Small intestine (tissue), 7 donors: ENCODE results near the gene MYO18B. TPM values are rescaled to one million over a fixed set of nuclear protein-coding genes. Genes with fewer than 3 reads are reported as not detected.

ENCODE experiments used
- DNase-seq, 2 donors: peaks; one replicate each; pipeline versions ENCODE4 v3.0.0 to v3.0.0-alpha.2; 2013
- FAIRE-seq: peaks from 2 replicates; lab custom pipeline; 2012; peaks lifted over from hg19 to GRCh38; lab: Jason Lieb, UNC
- H3K27ac ChIP-seq, 3 donors: one replicate each; pipeline ENCODE4 v1.5.1; 2013; ENCODE audit warnings: low read length in 2 of 3, mild to moderate bottlenecking in 2 of 3, control low read depth in 1 of 3, inconsistent platforms in 1 of 3, low read depth in 1 of 3, moderate library complexity in 1 of 3
- H3K27me3 ChIP-seq, 3 donors: one replicate each; pipeline ENCODE4 v1.6.1; 2013; ENCODE audit warnings: low read length in 3 of 3, inconsistent platforms in 1 of 3; ENCODE audit not compliant: control insufficient read depth in 3 of 3, insufficient read depth in 3 of 3
- H3K36me3 ChIP-seq, 3 donors: one replicate each; pipeline ENCODE4 v1.6.1; 2013; ENCODE audit warnings: low read length in 3 of 3, inconsistent platforms in 1 of 3, low read depth in 1 of 3, mild to moderate bottlenecking in 1 of 3, moderate library complexity in 1 of 3; ENCODE audit not compliant: control insufficient read depth in 3 of 3, insufficient read depth in 2 of 3
- H3K4me1 ChIP-seq, 3 donors: one replicate each; pipeline ENCODE4 v1.6.1; 2013; ENCODE audit warnings: low read length in 2 of 3, inconsistent platforms in 1 of 3, low read depth in 1 of 3, mild to moderate bottlenecking in 1 of 3, moderate library complexity in 1 of 3; ENCODE audit not compliant: control insufficient read depth in 3 of 3, insufficient read depth in 2 of 3
- H3K4me3 ChIP-seq, 3 donors: one replicate each; pipeline ENCODE4 v1.5.1; 2013; ENCODE audit warnings: low read length in 3 of 3, control low read depth in 1 of 3, inconsistent platforms in 1 of 3, low read depth in 1 of 3, mild to moderate bottlenecking in 1 of 3, moderate library complexity in 1 of 3
- H3K9me3 ChIP-seq, 2 donors: one replicate each; pipeline ENCODE4 v1.6.1; 2013; ENCODE audit warnings: low read depth in 1 of 2, low read length in 1 of 2; ENCODE audit not compliant: control insufficient read depth in 2 of 2, insufficient read depth in 1 of 2
- WGBS, 3 donors: extraction: QIAGEN DNeasy Blood & Tissue Kit; methylation state at CpG; one replicate each; pipeline ENCODE4 v1.1.7; 2013; 5-methylcytosine and 5-hydroxymethylcytosine counted together
- polyA plus RNA-seq, 4 donors: library from polyadenylated mRNA; stranded (reverse) in 3 of 4; unstranded in 1 of 4; fragments of 200-250 nt in 3 of 4; fragments of 120-200 nt in 1 of 4; gene quantifications; one replicate each; pipeline versions ENCODE4 v1.2.1 to v1.2.3, GENCODE V29; 2013
- donor health status: healthy with polysubstance abuse.
- donor health status: control.
- donor health status: control.
- donor health status: Bipolar disorder and iron deficiency.
- donor health status: healthy.

MYO18B gene
- polyA plus RNA-seq, 4 donors = 0.01 to 1.1 (median 0.37) TPM

DNA sequence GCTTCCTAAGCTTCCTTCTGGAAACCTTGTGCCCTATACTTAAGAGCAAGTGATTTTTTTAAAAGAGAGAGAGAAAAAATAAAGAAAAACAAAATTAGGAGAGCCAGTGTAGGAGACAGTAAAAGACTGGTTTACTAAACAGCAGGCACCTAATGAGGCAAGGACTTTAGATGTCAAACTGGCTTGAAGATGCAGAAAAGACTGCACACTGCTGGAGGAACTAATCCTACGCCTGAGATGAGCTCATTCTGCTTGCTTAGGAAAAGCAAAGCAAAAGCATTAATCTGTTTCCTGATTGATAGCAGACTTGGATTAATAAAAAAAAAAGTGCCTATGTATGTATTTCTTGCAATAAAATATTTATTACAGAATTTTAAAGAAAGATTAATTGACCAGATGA is 313.7 kb downstream of the MYO18B start:
- H3K9me3 ChIP-seq = no peaks in the 10 kb centered on the region
- H3K4me1 ChIP-seq = no peaks in the 10 kb centered on the region
- WGBS, 3 donors = 42 to 55% (median 44%) methylated on average over 1 of the region's 1 CpG
- no peaks in the 10 kb centered on the region for H3K36me3 ChIP-seq
- H3K4me3 ChIP-seq = no peak overlapping the region
- FAIRE-seq = no peak
- DNase-seq = no peak
- no peaks in the 10 kb centered on the region for H3K27me3 ChIP-seq
- no peak overlapping the region for H3K27ac ChIP-seq

DNA sequence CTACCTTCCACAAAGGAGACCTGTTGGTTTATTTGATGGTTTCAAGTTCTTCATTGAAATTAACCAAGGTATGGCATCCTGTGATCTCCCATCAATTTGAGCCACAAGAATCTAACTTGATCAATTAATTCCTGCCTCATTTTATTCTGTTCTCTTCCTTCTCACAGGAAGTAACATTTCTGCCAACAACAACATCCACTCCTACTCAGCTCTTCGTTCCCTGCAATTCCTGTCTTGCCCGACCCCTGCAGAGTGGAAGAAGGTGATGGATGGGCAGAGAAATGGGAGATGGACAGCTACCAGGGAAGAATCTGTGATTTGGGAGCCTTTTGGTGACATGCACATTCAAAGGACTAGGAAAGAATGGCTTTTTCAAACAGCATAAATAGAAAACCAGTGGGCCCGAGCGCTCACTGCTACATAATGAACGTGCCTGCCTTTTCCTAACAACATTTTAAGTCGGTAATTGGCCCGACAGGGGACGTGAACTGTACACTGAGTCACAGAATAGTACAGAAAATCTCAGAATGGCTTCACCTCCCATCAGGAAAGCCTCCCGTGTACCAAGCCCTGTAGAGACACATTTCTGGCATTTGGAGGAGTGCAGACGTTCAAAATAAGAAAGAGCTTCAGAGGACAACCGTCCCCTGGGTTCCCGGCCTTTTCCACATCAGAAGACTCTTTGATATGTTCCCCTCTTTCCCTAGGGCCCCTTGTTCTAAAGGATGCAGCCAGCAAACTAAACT is 314.6 kb downstream of the MYO18B start:
- WGBS, 3 donors = 69 to 71% (median 71%) methylated on average over 12 of the region's 12 CpGs
- FAIRE-seq = no peak
- no peak for DNase-seq

DNA sequence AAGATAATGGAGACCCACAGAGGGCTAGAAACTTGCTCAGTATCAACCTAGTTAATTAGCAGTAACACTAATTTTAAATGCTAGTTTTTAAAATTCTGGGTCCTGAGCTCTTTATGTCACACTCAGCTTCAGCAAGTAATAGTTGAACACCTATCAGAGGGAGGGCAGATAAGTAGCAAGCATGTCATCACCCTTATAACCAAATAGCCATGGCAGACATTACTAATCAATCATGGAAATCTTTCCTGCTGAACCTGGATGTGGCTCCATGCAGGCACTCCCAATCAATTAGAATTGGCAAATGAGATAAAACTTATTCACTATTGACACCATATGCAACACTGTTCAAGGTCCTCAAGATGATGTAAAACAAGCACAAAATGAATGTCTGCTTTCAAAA is 315.7 kb downstream of the MYO18B start:
- Histone ChIP-seq H3K27ac (no peak overlapping the region), H3K36me3 (no peaks in the 10 kb centered on the region), H3K4me3 (no peak overlapping the region), H3K9me3 (no peaks in the 10 kb centered on the region), H3K4me1 (no peaks in the 10 kb centered on the region), H3K27me3 (no peaks in the 10 kb centered on the region)
- FAIRE-seq = no peak
- DNase-seq = no peak

More for the DNA sequence above, 314.6 kb downstream of the MYO18B start:
- no peaks in the 10 kb centered on the region for H3K9me3 ChIP-seq
- H3K4me1 ChIP-seq = no peaks in the 10 kb centered on the region
- no peak overlapping the region for H3K27ac ChIP-seq
- H3K27me3 ChIP-seq = no peaks in the 10 kb centered on the region
- H3K36me3 ChIP-seq = no peaks in the 10 kb centered on the region
- no peak overlapping the region for H3K4me3 ChIP-seq

DNA sequence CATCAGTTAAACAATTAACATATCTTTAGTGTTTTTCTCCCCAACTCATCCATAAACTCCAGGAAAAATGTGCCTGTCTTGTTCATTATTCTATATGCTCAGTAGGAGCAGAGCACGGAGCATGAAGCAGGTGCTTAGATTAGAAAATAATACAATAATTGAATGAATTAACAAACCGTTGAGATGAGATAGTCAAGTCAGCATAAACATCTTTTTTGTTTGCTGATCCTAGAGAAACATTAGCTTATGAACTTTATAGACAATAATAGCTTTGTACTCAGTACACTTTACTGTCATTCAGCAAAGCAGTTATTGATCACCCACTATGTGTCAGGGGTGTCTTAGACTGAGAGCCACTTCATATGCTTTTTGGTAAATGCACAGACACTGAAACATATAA is 322.1 kb downstream of the MYO18B start:
- no peak for DNase-seq
- Histone ChIP-seq H3K4me1 (no peaks in the 10 kb centered on the region), H3K27me3 (peaks cover 0 to 2% (median 0%) of the 10 kb centered on the region in 3 donors), H3K9me3 (no peaks in the 10 kb centered on the region), H3K4me3 (no peak overlapping the region), H3K36me3 (no peaks in the 10 kb centered on the region), H3K27ac (no peak overlapping the region)
- FAIRE-seq = no peak
- 56 to 67% (median 57%) methylated on average over 2 of the region's 2 CpGs for WGBS, 3 donors

DNA sequence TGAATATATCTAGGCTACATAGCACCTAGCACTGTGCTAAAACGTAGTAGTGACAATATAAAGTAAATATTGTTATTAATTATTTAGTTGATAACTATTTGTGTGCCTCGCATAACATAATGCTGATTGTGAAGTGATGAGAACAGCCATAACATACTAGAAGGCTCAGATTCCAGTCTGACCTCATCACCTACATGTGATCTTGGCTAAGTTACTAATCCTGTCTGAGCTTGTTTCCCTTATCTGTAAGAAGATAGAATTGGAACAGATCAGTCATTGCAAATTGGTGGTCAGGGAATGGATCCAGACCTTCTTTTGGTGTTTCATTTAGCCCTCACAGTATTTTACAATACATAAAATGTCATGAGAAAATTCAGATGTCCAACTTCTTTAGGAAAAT is 323.9 kb downstream of the MYO18B start:
- H3K9me3 ChIP-seq = no peaks in the 10 kb centered on the region
- H3K27me3 ChIP-seq = peaks cover 0 to 4% (median 2%) of the 10 kb centered on the region in 3 donors
- FAIRE-seq (no peak), DNase-seq (no peak)
- H3K36me3 ChIP-seq = no peaks in the 10 kb centered on the region
- H3K27ac ChIP-seq = no peak overlapping the region
- H3K4me1 ChIP-seq = no peaks in the 10 kb centered on the region
- 36 to 49% (median 43%) methylated on average over 2 of the region's 2 CpGs for WGBS, 3 donors
- H3K4me3 ChIP-seq = no peak overlapping the region

DNA sequence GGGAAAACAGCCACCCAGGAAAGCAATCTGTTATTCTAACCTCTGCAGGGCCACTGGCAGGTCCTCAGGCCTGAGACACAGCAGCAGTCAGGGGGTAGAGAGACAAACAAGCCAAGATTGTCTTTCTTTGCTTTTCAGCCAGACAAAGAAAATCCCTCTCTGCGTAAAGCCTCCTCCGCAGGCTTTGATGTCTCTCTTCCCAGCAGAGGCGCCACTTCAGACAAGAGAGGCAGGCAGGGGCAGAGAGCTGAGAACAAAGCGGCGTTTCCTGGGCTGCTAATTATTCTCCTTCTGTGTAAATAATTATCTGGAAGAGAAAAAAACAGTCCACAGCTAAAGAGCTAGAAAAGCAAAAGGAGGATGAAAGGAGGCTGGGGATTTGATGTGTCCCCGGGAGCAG is 324.5 kb downstream of the MYO18B start:
- Histone ChIP-seq H3K9me3 (no peaks in the 10 kb centered on the region), H3K4me3 (no peak overlapping the region), H3K4me1 (no peaks in the 10 kb centered on the region), H3K36me3 (no peaks in the 10 kb centered on the region), H3K27ac (no peak overlapping the region), H3K27me3 (peaks cover 0 to 4% (median 4%) of the 10 kb centered on the region in 3 donors)
- no peak for DNase-seq
- WGBS, 3 donors = 9 to 14% (median 10%) methylated on average over 6 of the region's 6 CpGs
- FAIRE-seq = no peak

DNA sequence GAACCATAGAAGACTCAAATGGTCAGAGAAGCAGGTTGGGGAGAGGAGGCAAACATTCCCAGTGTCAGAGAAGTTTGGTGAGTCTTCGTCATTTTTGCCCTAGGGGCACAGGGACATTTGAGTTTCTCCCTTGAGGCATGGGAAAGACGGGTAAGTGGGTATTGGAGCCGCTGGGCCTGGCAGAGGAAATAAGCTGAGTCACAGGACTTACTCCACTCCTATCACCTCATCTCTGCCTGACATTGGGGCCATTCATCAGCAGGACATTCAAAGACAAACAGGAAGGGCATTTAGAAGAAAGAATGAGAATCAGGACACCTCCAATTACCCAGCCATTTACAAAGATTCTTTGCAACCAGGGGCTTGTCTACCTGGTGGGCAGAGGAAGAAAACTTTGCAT is 326.6 kb downstream of the MYO18B start:
- Histone ChIP-seq H3K27ac (no peak overlapping the region), H3K4me3 (no peak overlapping the region), H3K9me3 (no peaks in the 10 kb centered on the region), H3K27me3 (peaks cover 0 to 4% (median 4%) of the 10 kb centered on the region in 3 donors), H3K36me3 (no peaks in the 10 kb centered on the region), H3K4me1 (no peaks in the 10 kb centered on the region)
- 31 to 49% (median 43%) methylated on average over 3 of the region's 3 CpGs for WGBS, 3 donors
- no peak for FAIRE-seq
- DNase-seq = no peak

DNA sequence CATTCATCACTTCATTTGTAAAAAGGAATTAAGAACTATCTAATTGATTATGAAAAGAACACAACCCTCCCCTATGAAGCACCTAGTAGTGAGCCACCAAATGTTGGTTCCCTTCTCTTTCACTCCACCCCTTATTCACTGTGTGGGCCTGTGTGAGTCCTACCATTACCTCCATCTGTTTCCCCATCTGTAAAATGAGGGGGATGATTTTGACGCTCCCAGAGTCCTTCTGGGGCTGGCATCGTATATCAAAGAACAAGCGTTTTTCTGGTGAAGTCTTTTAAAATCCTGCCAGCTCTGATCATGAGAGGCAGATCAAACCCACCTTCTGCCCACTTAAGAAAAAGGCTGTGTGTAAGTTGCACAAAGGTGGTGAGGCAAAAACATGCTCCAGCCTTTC is 330.6 kb downstream of the MYO18B start:
- 73 to 79% (median 75%) methylated on average over 3 of the region's 3 CpGs for WGBS, 3 donors
- no peak for DNase-seq
- no peaks in the 10 kb centered on the region for H3K4me1 ChIP-seq
- peaks cover 0 to 4% (median 4%) of the 10 kb centered on the region in 3 donors for H3K27me3 ChIP-seq
- no peak overlapping the region for H3K4me3 ChIP-seq
- H3K36me3 ChIP-seq = no peaks in the 10 kb centered on the region
- no peak overlapping the region for H3K27ac ChIP-seq
- FAIRE-seq = no peak
- H3K9me3 ChIP-seq = no peaks in the 10 kb centered on the region

DNA sequence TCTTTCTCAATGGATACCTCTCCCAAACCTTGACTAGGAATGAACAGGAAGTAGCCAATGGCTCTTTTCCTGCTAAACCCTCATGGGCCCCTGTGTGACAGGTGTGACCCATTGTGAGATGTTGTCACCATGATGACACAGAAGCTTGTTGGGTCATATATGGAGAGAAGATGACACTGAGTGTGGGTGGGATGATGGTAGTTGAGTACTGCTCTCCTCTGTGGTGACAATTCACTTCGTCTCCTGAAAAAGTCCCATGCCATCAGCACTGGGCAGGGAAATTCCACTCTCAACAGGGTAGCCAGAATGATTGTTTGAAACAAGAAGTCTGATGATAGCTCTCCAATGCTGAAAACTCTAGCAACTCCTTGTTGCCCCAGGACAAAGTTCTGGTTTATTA is 333.3 kb downstream of the MYO18B start:
- Histone ChIP-seq H3K36me3 (no peaks in the 10 kb centered on the region), H3K9me3 (no peaks in the 10 kb centered on the region), H3K27ac (no peak overlapping the region), H3K4me1 (no peaks in the 10 kb centered on the region), H3K4me3 (no peak overlapping the region), H3K27me3 (peaks cover 0 to 3% (median 0%) of the 10 kb centered on the region in 3 donors)
- DNase-seq (no peak), FAIRE-seq (no peak)
- WGBS, 3 donors = 43 to 70% (median 55%) methylated on average over 1 of the region's 1 CpG
